Mesenchymal stem cell (in vitro differentiated cells and primary cell): ENCODE results near the gene TCF12.

Source experiments
- DNase-seq: peaks from one replicate; pipeline ENCODE4 v3.0.0-alpha.2; 2013
- H2AFZ ChIP-seq: one replicate; pipeline ENCODE4 v1.6.1; 2013; ENCODE audit warnings: low read depth, mild to moderate bottlenecking, control low read depth, inconsistent platforms, low read length, moderate library complexity
- H2AK5ac ChIP-seq: 2 replicates; pipeline ENCODE4 v1.6.1; 2013; ENCODE audit warnings: low read length, moderate library complexity, mild to moderate bottlenecking, inconsistent platforms; ENCODE audit not compliant: severe bottlenecking
- H2BK120ac ChIP-seq: one replicate; pipeline ENCODE4 v1.6.1; 2013; ENCODE audit warnings: low read depth, mild to moderate bottlenecking, inconsistent platforms, low read length, moderate library complexity
- H2BK12ac ChIP-seq, 2 experiments: one replicate each; pipeline ENCODE4 v1.6.1; 2013; ENCODE audit warnings: inconsistent platforms in 2 of 2, low read length in 2 of 2, mild to moderate bottlenecking in 2 of 2, moderate library complexity in 2 of 2, control low read depth in 1 of 2
- H2BK15ac ChIP-seq: one replicate; pipeline ENCODE4 v1.6.1; 2013; ENCODE audit warnings: mild to moderate bottlenecking, low read depth, inconsistent platforms; ENCODE audit not compliant: poor library complexity, severe bottlenecking
- H2BK5ac ChIP-seq: 2 replicates; pipeline ENCODE4 v1.6.1; 2013; ENCODE audit warnings: low read depth, mild to moderate bottlenecking, low read length, control low read depth, inconsistent platforms; ENCODE audit not compliant: poor library complexity, severe bottlenecking
- H3K14ac ChIP-seq, 2 experiments: one replicate each; pipeline ENCODE4 v1.6.1; 2013; ENCODE audit warnings: inconsistent platforms in 2 of 2, low read length in 2 of 2, control low read depth in 1 of 2, mild to moderate bottlenecking in 1 of 2, moderate library complexity in 1 of 2
- H3K18ac ChIP-seq, 2 experiments: one replicate each; pipeline ENCODE4 v1.6.1; 2013; ENCODE audit warnings: inconsistent platforms in 2 of 2, low read length in 2 of 2, control low read depth in 1 of 2, low read depth in 1 of 2, mild to moderate bottlenecking in 1 of 2
- H3K23ac ChIP-seq, 2 experiments: one replicate each; pipeline ENCODE4 v1.6.1; 2013; ENCODE audit warnings: inconsistent platforms in 2 of 2, low read length in 2 of 2, mild to moderate bottlenecking in 2 of 2, moderate library complexity in 2 of 2, control low read depth in 1 of 2
- H3K27ac ChIP-seq: 2 replicates; pipeline ENCODE4 v1.5.1; 2013; ENCODE audit warnings: mild to moderate bottlenecking, moderate library complexity, low read length, control low read depth, inconsistent platforms; ENCODE audit not compliant: poor library complexity, severe bottlenecking
- H3K27me3 ChIP-seq, 2 experiments: 2 replicates each; pipeline versions ENCODE4 v1.6.1 to v1.7.0; 2013; ENCODE audit warnings: low read length in 2 of 2, mild to moderate bottlenecking in 2 of 2, moderate library complexity in 2 of 2, control low read depth in 1 of 2, inconsistent platforms in 1 of 2; ENCODE audit not compliant: control insufficient read depth in 1 of 2, insufficient read depth in 1 of 2
- H3K36me3 ChIP-seq, 2 experiments: 2 replicates each; pipeline versions ENCODE4 v1.6.1 to v1.7.0; 2013; ENCODE audit warnings: low read length in 2 of 2, control low read depth in 1 of 2, inconsistent platforms in 1 of 2, low read depth in 1 of 2, mild to moderate bottlenecking in 1 of 2; ENCODE audit not compliant: insufficient read depth in 2 of 2, control insufficient read depth in 1 of 2
- H3K4ac ChIP-seq, 2 experiments: one replicate each; pipeline ENCODE4 v1.6.1; 2013; ENCODE audit warnings: inconsistent platforms in 2 of 2, low read length in 2 of 2, mild to moderate bottlenecking in 2 of 2, moderate library complexity in 2 of 2, control low read depth in 1 of 2, low read depth in 1 of 2
- H3K4me1 ChIP-seq: 2 replicates; pipeline ENCODE4 v1.6.1; 2013; ENCODE audit warnings: low read depth, low read length, control low read depth; ENCODE audit not compliant: control insufficient read depth, insufficient read depth
- H3K4me2 ChIP-seq: 2 replicates; pipeline ENCODE4 v1.6.1; 2013; ENCODE audit warnings: low read length, mild to moderate bottlenecking, inconsistent platforms; ENCODE audit not compliant: poor library complexity, severe bottlenecking
- H3K4me3 ChIP-seq, 2 experiments: 2 replicates each; pipeline versions ENCODE4 v1.5.1 to v1.7.0; 2013; ENCODE audit warnings: low read length in 2 of 2, mild to moderate bottlenecking in 2 of 2, control low read depth in 1 of 2, low read depth in 1 of 2; ENCODE audit not compliant: insufficient read depth in 1 of 2
- H3K79me1 ChIP-seq: replicated peaks from 2 replicates; pipeline ENCODE4 v1.6.1; 2013; ENCODE audit warnings: mild to moderate bottlenecking, control low read depth, low read length, inconsistent platforms; ENCODE audit not compliant: poor library complexity, severe bottlenecking
- H3K9ac ChIP-seq: 2 replicates; pipeline ENCODE4 v1.7.0; 2013; ENCODE audit warnings: mild to moderate bottlenecking, low read length, moderate library complexity
- H3K9me3 ChIP-seq: 2 replicates; pipeline ENCODE4 v1.7.0; 2013; ENCODE audit warnings: mild to moderate bottlenecking, low read length; ENCODE audit not compliant: control insufficient read depth
- H4K8ac ChIP-seq: one replicate; pipeline ENCODE4 v1.6.1; 2013; ENCODE audit warnings: inconsistent platforms, mild to moderate bottlenecking, low read length, moderate library complexity
- H4K91ac ChIP-seq: one replicate; pipeline ENCODE4 v1.6.1; 2013; ENCODE audit warnings: mild to moderate bottlenecking, low read length, inconsistent platforms
- WGBS: methylation state at CpG from one replicate; pipeline ENCODE4 v1.1.7; 2013; ENCODE audit warnings: mixed read lengths; 5-methylcytosine and 5-hydroxymethylcytosine counted together

TCF12 gene

GRCh38 chr15:56929399-56929798 lies 11.0 kb downstream of the TCF12 start:
- DNase-seq = peak; percentile 56
- H3K4ac ChIP-seq = no peak overlapping the region
- no peak overlapping the region for H2BK5ac ChIP-seq
- peaks cover 6 to 17% of the 10 kb centered on the region in 2 experiments for H3K36me3 ChIP-seq
- no peak overlapping the region for H3K4me3 ChIP-seq
- peak overlapping the region; percentile 91 for H3K27ac ChIP-seq
- no peak overlapping the region for H2BK12ac ChIP-seq
- no peak overlapping the region for H3K18ac ChIP-seq
- H3K9ac ChIP-seq = no peak overlapping the region
- no peak overlapping the region for H4K8ac ChIP-seq
- no peak overlapping the region for H2AK5ac ChIP-seq
- peaks cover 3% of the 10 kb centered on the region for H3K4me1 ChIP-seq
- H2AFZ ChIP-seq = no peak overlapping the region
- H2BK120ac ChIP-seq = no peak overlapping the region
- H3K79me1 ChIP-seq = no peaks in the 10 kb centered on the region
- H4K91ac ChIP-seq = no peak overlapping the region
- peak overlapping the region; percentile 22 for H3K4me2 ChIP-seq
- no peak overlapping the region for H3K23ac ChIP-seq
- H2BK15ac ChIP-seq = no peak overlapping the region
- H3K9me3 ChIP-seq = no peaks in the 10 kb centered on the region
- H3K14ac ChIP-seq = no peak overlapping the region
- no peaks in the 10 kb centered on the region for H3K27me3 ChIP-seq

- Histone ChIP-seq H3K27ac (peak overlapping the region; percentile 91), H2BK120ac (no peak overlapping the region), H3K4ac (no peak overlapping the region), H2AFZ (no peak overlapping the region), H2BK5ac (peak overlapping the region; percentile 44), H3K18ac (no peak overlapping the region), H3K36me3 (peaks cover 4 to 17% of the 10 kb centered on the region in 2 experiments), H2AK5ac (peak overlapping the region; percentile 59), H4K91ac (no peak overlapping the region), H3K9ac (no peak overlapping the region), H2BK12ac (no peak overlapping the region), H3K79me1 (no peaks in the 10 kb centered on the region), H3K23ac (no peak overlapping the region), H2BK15ac (no peak overlapping the region), H3K4me2 (peak overlapping the region; percentile 22), H3K14ac (no peak overlapping the region), H3K4me1 (peaks cover 3% of the 10 kb centered on the region), H3K27me3 (no peaks in the 10 kb centered on the region), H3K9me3 (no peaks in the 10 kb centered on the region), H4K8ac (no peak overlapping the region), H3K4me3 (no peak overlapping the region)
- 83% methylated on average over 2 of the region's 3 CpGs for WGBS
- no peak for DNase-seq
Observed at GRCh38 chr15:56929933-56930332, 11.5 kb downstream of the TCF12 start.

- no peaks in the 10 kb centered on the region for H3K27me3 ChIP-seq
- no peak overlapping the region for H3K27ac ChIP-seq
- H2BK15ac ChIP-seq = no peak overlapping the region
- peaks cover 3% of the 10 kb centered on the region for H3K4me1 ChIP-seq
- no peaks in the 10 kb centered on the region for H3K79me1 ChIP-seq
- H3K9me3 ChIP-seq = peaks cover 7% of the 10 kb centered on the region
- H2BK5ac ChIP-seq = no peak overlapping the region
- H2AK5ac ChIP-seq = no peak overlapping the region
- DNase-seq = no peak
- no peak overlapping the region for H3K23ac ChIP-seq
- no peak overlapping the region for H3K18ac ChIP-seq
- peaks cover 3 to 18% of the 10 kb centered on the region in 2 experiments for H3K36me3 ChIP-seq
- H2BK12ac ChIP-seq = no peak overlapping the region
- H3K4ac ChIP-seq = no peak overlapping the region
- WGBS = no CpG with 5 or more reads among the region's 2 CpGs
- no peak overlapping the region for H3K9ac ChIP-seq
- H3K4me3 ChIP-seq = no peak overlapping the region
- H4K8ac ChIP-seq = no peak overlapping the region
- H2BK120ac ChIP-seq = no peak overlapping the region
- no peak overlapping the region for H2AFZ ChIP-seq
- no peak overlapping the region for H4K91ac ChIP-seq
- H3K4me2 ChIP-seq = no peak overlapping the region
- no peak overlapping the region for H3K14ac ChIP-seq
Observed at GRCh38 chr15:56930669-56931313, 12.3 kb downstream of the TCF12 start.

- no peaks in the 10 kb centered on the region for H3K27me3 ChIP-seq
- H2BK5ac ChIP-seq = no peak overlapping the region
- no peak overlapping the region for H3K4me3 ChIP-seq
- no peak overlapping the region for H4K8ac ChIP-seq
- H2AFZ ChIP-seq = no peak overlapping the region
- H3K4me1 ChIP-seq = peaks cover 1% of the 10 kb centered on the region
- H3K4me2 ChIP-seq = no peak overlapping the region
- H3K23ac ChIP-seq = no peak overlapping the region
- no peak overlapping the region for H3K9ac ChIP-seq
- H3K4ac ChIP-seq = no peak overlapping the region
- no peak overlapping the region for H3K27ac ChIP-seq
- WGBS = no CpG with 5 or more reads among the region's 1 CpG
- no peak overlapping the region for H3K14ac ChIP-seq
- no peak overlapping the region for H2BK120ac ChIP-seq
- no peak overlapping the region for H3K18ac ChIP-seq
- H3K79me1 ChIP-seq = no peaks in the 10 kb centered on the region
- H3K9me3 ChIP-seq = peaks cover 11% of the 10 kb centered on the region
- no peak overlapping the region for H2BK15ac ChIP-seq
- no peak for DNase-seq
- H4K91ac ChIP-seq = no peak overlapping the region
- H3K36me3 ChIP-seq = peaks cover 0 to 16% of the 10 kb centered on the region in 2 experiments
- no peak overlapping the region for H2AK5ac ChIP-seq
- H2BK12ac ChIP-seq = no peak overlapping the region
Observed at GRCh38 chr15:56931639-56932508, 13.4 kb downstream of the TCF12 start.
